Heart left ventricle (tissue), 16 donors: ENCODE results near the gene DACT1. TPM values are rescaled to one million over a fixed set of nuclear protein-coding genes. Genes with fewer than 3 reads are reported as not detected.

ENCODE experiments used
- ATAC-seq, 4 donors: fragments of 200-7000 bp; cut with Tn5 transposase; one replicate each; pipeline ENCODE4 v1.9.1; 2020 to 2022; ENCODE audit warnings: moderate library complexity in 4 of 4, mild to moderate bottlenecking in 3 of 4, moderate number of reproducible peaks in 1 of 4
- DNase-seq, 5 donors: peaks; one replicate each; pipeline ENCODE4 v3.0.0-alpha.2; 2020
- H3K27ac ChIP-seq, 12 donors: fragments of 200-600 bp; sonication (generic) in 4 of 12; one replicate each; pipeline versions ENCODE4 v1.5.0 to v1.8.0; 2016 to 2022; ENCODE audit warnings: mild to moderate bottlenecking in 2 of 12
- H3K27me3 ChIP-seq, 9 donors: fragments of 200-600 bp; sonication (generic) in 2 of 9; one replicate each; pipeline versions ENCODE4 v1.5.1 to v1.8.0; 2016 to 2022; ENCODE audit warnings: mild to moderate bottlenecking in 3 of 9
- H3K36me3 ChIP-seq, 9 donors: fragments of 200-600 bp; sonication (generic) in 2 of 9; one replicate each; pipeline versions ENCODE4 v1.5.0 to v1.8.0; 2018 to 2022; ENCODE audit warnings: mild to moderate bottlenecking in 2 of 9
- H3K4me1 ChIP-seq, 12 donors: fragments of 200-600 bp; sonication (generic) in 4 of 12; one replicate each; pipeline versions ENCODE4 v1.5.0 to v1.8.0; 2016 to 2022; ENCODE audit warnings: mild to moderate bottlenecking in 3 of 12
- H3K4me3 ChIP-seq, 12 donors: fragments of 200-600 bp; sonication (generic) in 4 of 12; one replicate each; pipeline versions ENCODE4 v1.5.0 to v1.8.0; 2017 to 2022; ENCODE audit warnings: mild to moderate bottlenecking in 9 of 12, moderate library complexity in 4 of 12
- H3K9me3 ChIP-seq, 12 donors: fragments of 200-600 bp; sonication (generic) in 4 of 12; one replicate each; pipeline versions ENCODE4 v1.5.0 to v1.8.0; 2016 to 2022; ENCODE audit warnings: mild to moderate bottlenecking in 1 of 12
- POLR2A ChIP-seq, 2 donors: fragments of 450-650 bp; IDR thresholded peaks; one replicate each; pipeline ENCODE4 v1.6.1; 2017; ENCODE audit warnings: antibody characterized with exemption in 2 of 2, mild to moderate bottlenecking in 2 of 2, moderate library complexity in 2 of 2
- WGBS, 4 donors: extraction: QIAGEN DNeasy Blood & Tissue Kit in 2 of 4; methylation state at CpG; one replicate each; pipeline versions ENCODE4 v1.1.5 to v1.1.7; 2013 to 2018; 5-methylcytosine and 5-hydroxymethylcytosine counted together
- intact Hi-C, 10 donors: fragments of 100-400 bp; cut with DNase I; formaldehyde crosslinking; loops; one replicate each; pipeline versions ENCODE4 v1.11.1 to v1.14.2; 2022
- polyA plus RNA-seq, 2 donors: library from polyadenylated mRNA; stranded (reverse); fragments of 200-250 nt; gene quantifications; one replicate each; pipeline ENCODE4 v1.2.3, GENCODE V29; 2013
- total RNA-seq, 9 donors: library from RNA; depleted of rRNA in 2 of 9; stranded (reverse); fragments of >200 nt in 2 of 9; fragmentation: NEBNext Ultra II Directional in 3 of 9; extraction: Animal tissue kit (Norgen Biotek cat#: 25700) in 3 of 9; gene quantifications; one replicate each; pipeline versions ENCODE4 v1.1.0 to v1.2.4, GENCODE V29; 2016 to 2023
- TF ChIP-seq, protein P1 (sequence below), 12 donors: fragments of 200-600 bp; sonication (generic) in 4 of 12; IDR thresholded peaks; one replicate each; pipeline versions ENCODE4 v1.5.0 to v1.8.0; 2018 to 2022; ENCODE audit warnings: antibody characterized with exemption in 12 of 12, mild to moderate bottlenecking in 5 of 12
- donor health status: ischemic (EF 13 %, LVEDD 7.1; RV severe dilation, severe dysfunction).
- donor health status: healthy with polysubstance abuse.
- donor health status: DM: no; HTN: yes; CAD: no.
- donor health status: DM: no; HTN: no; CAD: no.
- donor health status: ischemic (EF 25% LVEDD 6.9; RV normal size, moderate dysfunction).
- donor health status: ischemic (EF 25% LVEDD 5.7; RV mildly dilated, moderate dysfunction).
- donor health status: healthy.
- donor health status: DM: yes; HTN: yes; CAD: no.
- donor health status: ischemic (EF 35%, LVEDD 5.7; RV mildly dilated, moderate dysfunction).
- donor health status: nonischemic (EF 11% LVEDD 7.7; RV severe dilation, severe dysfunction).
- donor health status: DM: yes; HTN: yes; CAD: no.
- donor health status: PGD.
- donor health status: ischemic (EF 29% LVEDD 5.4; RV normal size, mild dysfunction).
- donor health status: nonischemic (EF 23%, LVEDD 6.1; RV moderate dilation, normal function).

DACT1 gene
- total and polyA plus RNA-seq, 11 donors = 0.57 to 7.2 (median 3.0) TPM

DNA sequence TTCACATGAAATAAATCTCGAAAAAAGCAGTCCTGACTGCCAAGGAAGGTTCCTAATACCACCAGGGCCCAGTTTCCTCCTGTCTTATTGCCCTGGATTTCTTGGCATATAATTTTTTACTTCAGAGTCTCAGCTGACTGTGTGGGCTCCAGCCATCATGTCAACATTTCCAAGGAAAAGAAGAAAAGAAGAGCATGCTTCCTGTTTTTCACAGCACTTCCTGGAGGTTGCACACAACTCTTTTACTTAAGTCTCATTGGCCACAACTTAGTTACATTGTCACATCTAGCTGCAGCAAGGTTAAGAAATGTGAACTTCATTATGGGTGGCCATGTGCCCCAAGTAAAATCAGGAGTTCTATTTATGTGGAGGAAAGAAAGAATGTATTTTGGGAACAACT is 24.3 kb downstream of the DACT1 start:
- Histone ChIP-seq H3K27ac (no peak overlapping the region), H3K4me1 (peaks cover 0 to 26% (median 4%) of the 10 kb centered on the region in 12 donors), H3K36me3 (no peaks in the 10 kb centered on the region), H3K9me3 (no peaks in the 10 kb centered on the region), H3K27me3 (no peaks in the 10 kb centered on the region), H3K4me3 (no peak overlapping the region)
- no peak for ATAC-seq
- DNase-seq = no peak
- TF ChIP-seq, protein P1, sequence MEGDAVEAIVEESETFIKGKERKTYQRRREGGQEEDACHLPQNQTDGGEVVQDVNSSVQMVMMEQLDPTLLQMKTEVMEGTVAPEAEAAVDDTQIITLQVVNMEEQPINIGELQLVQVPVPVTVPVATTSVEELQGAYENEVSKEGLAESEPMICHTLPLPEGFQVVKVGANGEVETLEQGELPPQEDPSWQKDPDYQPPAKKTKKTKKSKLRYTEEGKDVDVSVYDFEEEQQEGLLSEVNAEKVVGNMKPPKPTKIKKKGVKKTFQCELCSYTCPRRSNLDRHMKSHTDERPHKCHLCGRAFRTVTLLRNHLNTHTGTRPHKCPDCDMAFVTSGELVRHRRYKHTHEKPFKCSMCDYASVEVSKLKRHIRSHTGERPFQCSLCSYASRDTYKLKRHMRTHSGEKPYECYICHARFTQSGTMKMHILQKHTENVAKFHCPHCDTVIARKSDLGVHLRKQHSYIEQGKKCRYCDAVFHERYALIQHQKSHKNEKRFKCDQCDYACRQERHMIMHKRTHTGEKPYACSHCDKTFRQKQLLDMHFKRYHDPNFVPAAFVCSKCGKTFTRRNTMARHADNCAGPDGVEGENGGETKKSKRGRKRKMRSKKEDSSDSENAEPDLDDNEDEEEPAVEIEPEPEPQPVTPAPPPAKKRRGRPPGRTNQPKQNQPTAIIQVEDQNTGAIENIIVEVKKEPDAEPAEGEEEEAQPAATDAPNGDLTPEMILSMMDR (IDR thresholded peaks at IDR 0.05) = no peak
- no peak for TF ChIP-seq POLR2A (IDR thresholded peaks at IDR 0.05)
- 57 to 73% (median 65%) methylated on average over 1 of the region's 1 CpG for WGBS, 4 donors
- intact Hi-C loops = no loop called here

DNA sequence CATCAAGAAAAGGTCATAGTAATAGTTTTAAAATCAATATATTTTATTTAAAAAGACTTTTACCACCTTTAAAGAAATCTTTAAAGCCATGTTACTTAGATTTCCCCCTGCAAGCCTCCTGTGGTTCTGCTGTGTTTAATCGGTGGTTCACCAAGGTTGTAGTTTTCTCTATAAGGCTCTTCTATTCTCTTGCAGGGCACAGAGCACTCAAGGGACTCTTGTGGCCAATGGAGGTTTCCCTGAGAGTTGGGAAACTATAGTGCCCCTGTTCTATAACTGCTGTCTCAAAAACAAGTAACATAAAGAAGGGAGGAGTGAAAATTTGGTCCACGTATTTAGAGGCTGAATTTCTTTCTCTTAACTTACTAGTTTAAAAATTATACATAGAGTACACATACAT is 25.0 kb downstream of the DACT1 start:
- no peaks in the 10 kb centered on the region for H3K27me3 ChIP-seq
- no peaks in the 10 kb centered on the region for H3K9me3 ChIP-seq
- no peak overlapping the region for H3K27ac ChIP-seq
- no peak overlapping the region for H3K4me3 ChIP-seq
- DNase-seq = no peak
- no peak for TF ChIP-seq POLR2A (IDR thresholded peaks at IDR 0.05)
- intact Hi-C loops = no loop called here
- no peak for ATAC-seq
- peaks cover 0 to 26% (median 4%) of the 10 kb centered on the region in 12 donors for H3K4me1 ChIP-seq
- WGBS, 4 donors = 78 to 85% (median 84%) methylated on average over 2 of the region's 2 CpGs
- no peaks in the 10 kb centered on the region for H3K36me3 ChIP-seq

DNA sequence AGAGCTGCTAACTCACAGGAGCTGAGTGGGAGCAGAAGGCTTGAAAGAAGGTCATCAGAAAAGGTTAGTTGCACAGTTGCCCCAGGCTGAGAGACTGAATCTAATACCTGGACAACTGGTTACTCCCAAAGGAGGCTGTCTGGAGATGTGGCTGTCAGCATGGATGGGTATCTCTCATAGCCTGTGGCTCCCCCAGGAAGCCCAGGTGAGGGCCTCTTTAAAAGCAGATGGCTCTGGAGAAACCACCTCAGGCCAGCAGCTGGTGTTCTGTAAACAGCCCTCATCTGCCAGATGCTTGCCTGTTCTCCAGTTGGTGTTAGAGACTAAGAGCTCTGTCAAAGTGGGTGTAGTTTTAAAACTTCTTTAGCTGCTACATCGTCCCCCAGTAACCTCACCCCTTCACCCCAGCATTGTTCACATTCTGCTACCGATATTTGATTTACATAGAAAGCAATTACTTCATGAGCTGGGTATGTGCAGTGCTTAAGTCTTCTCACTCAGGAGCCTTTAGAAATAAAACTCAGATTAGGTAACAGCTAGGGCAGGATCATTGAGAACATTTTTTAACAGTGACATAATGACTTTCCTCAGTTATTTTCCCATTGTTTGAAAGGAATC is 25.8 kb downstream of the DACT1 start:
- H3K4me3 ChIP-seq = no peak overlapping the region
- no peak for TF ChIP-seq POLR2A (IDR thresholded peaks at IDR 0.05)
- TF ChIP-seq, protein P1 (IDR thresholded peaks at IDR 0.05) = no peak
- intact Hi-C loops = no loop called here
- no peaks in the 10 kb centered on the region for H3K36me3 ChIP-seq
- DNase-seq (no peak), ATAC-seq (peak in 3 of 4 donors; percentile 10 to 22 (median 13))
- H3K27me3 ChIP-seq = no peaks in the 10 kb centered on the region
- WGBS, 4 donors = 7 to 26% (median 18%) methylated on average over 2 of the region's 2 CpGs
- peaks cover 0 to 29% (median 4%) of the 10 kb centered on the region in 12 donors for H3K4me1 ChIP-seq
- no peak overlapping the region for H3K27ac ChIP-seq
- H3K9me3 ChIP-seq = no peaks in the 10 kb centered on the region

DNA sequence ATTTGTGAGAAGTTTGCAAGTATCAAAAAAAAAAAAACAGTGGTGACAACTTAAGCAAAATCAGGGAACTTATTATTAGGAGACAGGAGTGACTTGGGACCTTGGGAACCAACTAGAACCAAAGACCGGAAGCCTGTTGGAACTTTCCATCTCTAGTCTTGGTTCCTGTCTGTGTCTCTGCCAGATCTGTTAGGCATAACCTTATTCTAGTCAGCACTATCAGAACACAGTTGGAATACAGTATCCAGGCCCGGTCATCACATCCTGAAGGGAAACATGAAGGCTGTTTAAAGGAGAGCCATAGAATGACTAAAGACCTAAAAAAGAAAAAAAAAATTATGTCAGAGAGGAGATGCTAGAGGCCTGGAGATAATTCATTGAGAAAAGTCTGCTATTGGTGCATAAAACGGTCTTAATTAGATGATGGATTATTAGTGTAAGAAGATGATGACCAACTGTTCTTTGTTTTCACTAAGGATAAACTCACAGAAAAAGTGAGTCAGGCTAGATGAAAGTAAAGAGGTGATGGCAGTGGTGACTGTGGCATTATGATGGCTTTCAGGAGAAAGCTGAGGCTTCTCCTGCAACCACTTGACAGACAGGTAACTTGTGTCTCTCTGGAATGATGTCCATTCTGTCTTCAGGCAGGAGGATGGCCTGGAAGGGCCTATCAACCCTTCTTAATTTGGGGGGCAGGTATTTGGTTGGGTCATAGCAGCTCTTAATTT is 28.2 kb downstream of the DACT1 start:
- H3K4me1 ChIP-seq = peaks cover 0 to 31% (median 5%) of the 10 kb centered on the region in 12 donors
- TF ChIP-seq POLR2A (IDR thresholded peaks at IDR 0.05) = no peak
- TF ChIP-seq, protein P1 (IDR thresholded peaks at IDR 0.05) = no peak
- DNase-seq (no peak), ATAC-seq (no peak)
- no peaks in the 10 kb centered on the region for H3K27me3 ChIP-seq
- no peak overlapping the region for H3K4me3 ChIP-seq
- H3K27ac ChIP-seq = no peak overlapping the region
- H3K36me3 ChIP-seq = no peaks in the 10 kb centered on the region
- no peaks in the 10 kb centered on the region for H3K9me3 ChIP-seq
- intact Hi-C loops = no loop called here
- 58 to 73% (median 67%) methylated on average over 3 of the region's 3 CpGs for WGBS, 4 donors
